Lung microvascular endothelial cell (primary cell): ENCODE results near the gene OR9Q1. TPM values are rescaled to one million over a fixed set of nuclear protein-coding genes. Genes with fewer than 3 reads are reported as not detected.

Source experiments
- total RNA-seq: library from RNA; depleted of rRNA; stranded (reverse); fragments of >200 nt; gene quantifications from 2 replicates; pipeline ENCODE4 v1.2.1, GENCODE V29; 2014

OR9Q1 gene
- total RNA-seq, 1 donor from 2014 or later = not detected

Other genes starting within 250 kb of the OR9Q1 start
- gene OR6Q1, start 7.1 kb downstream of the OR9Q1 start, total RNA-seq = not detected in 2 replicates
- gene OR9I1, start 101.6 kb downstream of the OR9Q1 start, total RNA-seq = not detected in 2 replicates
- not detected in 2 replicates for gene OR9Q2, start 165.2 kb downstream of the OR9Q1 start, total RNA-seq
- gene OR1S2, start 180.3 kb downstream of the OR9Q1 start, total RNA-seq = not detected in 2 replicates
- not detected in 2 replicates for gene OR1S1, start 188.8 kb downstream of the OR9Q1 start, total RNA-seq
- not detected in 2 replicates for gene OR10Q1, start 205.0 kb downstream of the OR9Q1 start, total RNA-seq
- not detected in 2 replicates for gene OR10W1, start 244.4 kb downstream of the OR9Q1 start, total RNA-seq